ENCODE data around the gene OPALIN. TPM values are rescaled to one million over a fixed set of nuclear protein-coding genes. Genes with fewer than 3 reads are reported as not detected.

The OPALIN gene
- total and polyA plus RNA-seq, 4 donors: not detected

DNA sequence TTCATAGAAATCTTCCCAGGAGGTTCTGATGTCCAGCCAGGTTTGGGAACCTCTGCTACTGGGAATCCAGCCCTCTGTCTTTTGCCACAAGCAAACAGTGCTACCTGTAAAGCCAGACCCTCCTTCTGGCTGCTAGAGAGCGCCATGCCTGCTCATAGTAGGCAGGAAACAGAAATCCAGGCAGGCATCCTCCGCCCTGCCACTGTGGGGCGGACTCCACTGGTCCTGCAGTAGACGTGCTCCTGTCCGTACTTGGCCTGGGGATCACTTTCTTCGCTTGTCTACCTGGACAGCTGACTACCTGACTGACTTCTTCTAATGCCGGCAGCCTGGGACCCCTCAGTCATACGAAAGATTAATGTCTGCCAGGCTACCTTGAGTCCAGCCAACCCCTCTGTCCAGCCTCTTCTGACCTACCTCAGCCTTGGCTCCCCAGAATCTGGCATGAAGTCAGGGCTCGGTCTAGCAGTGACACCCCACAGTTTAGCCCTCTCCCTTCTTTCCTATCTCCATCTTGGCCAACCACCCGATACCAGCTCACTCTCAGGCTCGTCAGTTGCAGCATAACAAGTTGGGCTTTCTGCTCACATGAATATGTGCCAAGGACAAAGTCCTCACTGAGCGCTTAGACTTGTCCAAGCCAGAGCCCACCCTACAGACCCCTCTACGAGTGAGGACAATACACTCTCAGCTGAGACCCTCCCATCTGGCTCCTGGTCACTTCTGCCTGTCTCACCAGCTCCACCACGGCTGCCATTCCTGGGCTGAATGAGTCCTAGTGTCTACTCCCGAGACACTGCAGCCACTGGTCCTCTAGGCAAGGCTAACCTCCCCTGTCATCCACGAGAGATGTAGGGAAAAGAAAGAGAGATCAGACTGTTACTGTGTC is 43.9 kb upstream of the OPALIN start:
- H3K4me1 ChIP-seq (ENCODE audit: control insufficient read depth in 4 of 4, insufficient read depth in 4 of 4, low read length in 3 of 4): peaks cover 0 to 6% (median 4%) of the 10 kb centered on the region in 4 donors
- 79% methylated on average over 16 of the region's 16 CpGs for WGBS
- no peak overlapping the region for H3K4me3 ChIP-seq (ENCODE audit: low read depth in 1 of 3, low read length in 3 of 3)
- TF ChIP-seq, protein P1, sequence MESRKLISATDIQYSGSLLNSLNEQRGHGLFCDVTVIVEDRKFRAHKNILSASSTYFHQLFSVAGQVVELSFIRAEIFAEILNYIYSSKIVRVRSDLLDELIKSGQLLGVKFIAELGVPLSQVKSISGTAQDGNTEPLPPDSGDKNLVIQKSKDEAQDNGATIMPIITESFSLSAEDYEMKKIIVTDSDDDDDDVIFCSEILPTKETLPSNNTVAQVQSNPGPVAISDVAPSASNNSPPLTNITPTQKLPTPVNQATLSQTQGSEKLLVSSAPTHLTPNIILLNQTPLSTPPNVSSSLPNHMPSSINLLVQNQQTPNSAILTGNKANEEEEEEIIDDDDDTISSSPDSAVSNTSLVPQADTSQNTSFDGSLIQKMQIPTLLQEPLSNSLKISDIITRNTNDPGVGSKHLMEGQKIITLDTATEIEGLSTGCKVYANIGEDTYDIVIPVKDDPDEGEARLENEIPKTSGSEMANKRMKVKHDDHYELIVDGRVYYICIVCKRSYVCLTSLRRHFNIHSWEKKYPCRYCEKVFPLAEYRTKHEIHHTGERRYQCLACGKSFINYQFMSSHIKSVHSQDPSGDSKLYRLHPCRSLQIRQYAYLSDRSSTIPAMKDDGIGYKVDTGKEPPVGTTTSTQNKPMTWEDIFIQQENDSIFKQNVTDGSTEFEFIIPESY (IDR thresholded peaks at IDR 0.05): no peak
- TF ChIP-seq FOXA1 (IDR thresholded peaks at IDR 0.05) (no peak), TAF1 (conservative IDR thresholded peaks at IDR 0.05) (no peak), GABPA (IDR thresholded peaks at IDR 0.05 in 1 of 2, conservative IDR thresholded peaks at IDR 0.05 in 1 of 2) (no peak), NR2F2 (IDR thresholded peaks at IDR 0.05) (no peak), YY1 (IDR thresholded peaks at IDR 0.05) (no peak), RAD21 (IDR thresholded peaks at IDR 0.05) (no peak), JUND (IDR thresholded peaks at IDR 0.05) (no peak)
- TF ChIP-seq, protein P2, sequence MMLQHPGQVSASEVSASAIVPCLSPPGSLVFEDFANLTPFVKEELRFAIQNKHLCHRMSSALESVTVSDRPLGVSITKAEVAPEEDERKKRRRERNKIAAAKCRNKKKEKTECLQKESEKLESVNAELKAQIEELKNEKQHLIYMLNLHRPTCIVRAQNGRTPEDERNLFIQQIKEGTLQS (IDR thresholded peaks at IDR 0.05): no peak
- TF ChIP-seq, protein P3, sequence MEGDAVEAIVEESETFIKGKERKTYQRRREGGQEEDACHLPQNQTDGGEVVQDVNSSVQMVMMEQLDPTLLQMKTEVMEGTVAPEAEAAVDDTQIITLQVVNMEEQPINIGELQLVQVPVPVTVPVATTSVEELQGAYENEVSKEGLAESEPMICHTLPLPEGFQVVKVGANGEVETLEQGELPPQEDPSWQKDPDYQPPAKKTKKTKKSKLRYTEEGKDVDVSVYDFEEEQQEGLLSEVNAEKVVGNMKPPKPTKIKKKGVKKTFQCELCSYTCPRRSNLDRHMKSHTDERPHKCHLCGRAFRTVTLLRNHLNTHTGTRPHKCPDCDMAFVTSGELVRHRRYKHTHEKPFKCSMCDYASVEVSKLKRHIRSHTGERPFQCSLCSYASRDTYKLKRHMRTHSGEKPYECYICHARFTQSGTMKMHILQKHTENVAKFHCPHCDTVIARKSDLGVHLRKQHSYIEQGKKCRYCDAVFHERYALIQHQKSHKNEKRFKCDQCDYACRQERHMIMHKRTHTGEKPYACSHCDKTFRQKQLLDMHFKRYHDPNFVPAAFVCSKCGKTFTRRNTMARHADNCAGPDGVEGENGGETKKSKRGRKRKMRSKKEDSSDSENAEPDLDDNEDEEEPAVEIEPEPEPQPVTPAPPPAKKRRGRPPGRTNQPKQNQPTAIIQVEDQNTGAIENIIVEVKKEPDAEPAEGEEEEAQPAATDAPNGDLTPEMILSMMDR (IDR thresholded peaks at IDR 0.05; ENCODE audit: low read depth, low read length, missing input control): no peak
- TF ChIP-seq, protein P4, sequence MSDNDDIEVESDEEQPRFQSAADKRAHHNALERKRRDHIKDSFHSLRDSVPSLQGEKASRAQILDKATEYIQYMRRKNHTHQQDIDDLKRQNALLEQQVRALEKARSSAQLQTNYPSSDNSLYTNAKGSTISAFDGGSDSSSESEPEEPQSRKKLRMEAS (IDR thresholded peaks at IDR 0.05): no peak
- TF ChIP-seq, protein P5, sequence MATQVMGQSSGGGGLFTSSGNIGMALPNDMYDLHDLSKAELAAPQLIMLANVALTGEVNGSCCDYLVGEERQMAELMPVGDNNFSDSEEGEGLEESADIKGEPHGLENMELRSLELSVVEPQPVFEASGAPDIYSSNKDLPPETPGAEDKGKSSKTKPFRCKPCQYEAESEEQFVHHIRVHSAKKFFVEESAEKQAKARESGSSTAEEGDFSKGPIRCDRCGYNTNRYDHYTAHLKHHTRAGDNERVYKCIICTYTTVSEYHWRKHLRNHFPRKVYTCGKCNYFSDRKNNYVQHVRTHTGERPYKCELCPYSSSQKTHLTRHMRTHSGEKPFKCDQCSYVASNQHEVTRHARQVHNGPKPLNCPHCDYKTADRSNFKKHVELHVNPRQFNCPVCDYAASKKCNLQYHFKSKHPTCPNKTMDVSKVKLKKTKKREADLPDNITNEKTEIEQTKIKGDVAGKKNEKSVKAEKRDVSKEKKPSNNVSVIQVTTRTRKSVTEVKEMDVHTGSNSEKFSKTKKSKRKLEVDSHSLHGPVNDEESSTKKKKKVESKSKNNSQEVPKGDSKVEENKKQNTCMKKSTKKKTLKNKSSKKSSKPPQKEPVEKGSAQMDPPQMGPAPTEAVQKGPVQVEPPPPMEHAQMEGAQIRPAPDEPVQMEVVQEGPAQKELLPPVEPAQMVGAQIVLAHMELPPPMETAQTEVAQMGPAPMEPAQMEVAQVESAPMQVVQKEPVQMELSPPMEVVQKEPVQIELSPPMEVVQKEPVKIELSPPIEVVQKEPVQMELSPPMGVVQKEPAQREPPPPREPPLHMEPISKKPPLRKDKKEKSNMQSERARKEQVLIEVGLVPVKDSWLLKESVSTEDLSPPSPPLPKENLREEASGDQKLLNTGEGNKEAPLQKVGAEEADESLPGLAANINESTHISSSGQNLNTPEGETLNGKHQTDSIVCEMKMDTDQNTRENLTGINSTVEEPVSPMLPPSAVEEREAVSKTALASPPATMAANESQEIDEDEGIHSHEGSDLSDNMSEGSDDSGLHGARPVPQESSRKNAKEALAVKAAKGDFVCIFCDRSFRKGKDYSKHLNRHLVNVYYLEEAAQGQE (IDR thresholded peaks at IDR 0.05): no peak
- no peaks in the 10 kb centered on the region for H3K36me3 ChIP-seq (ENCODE audit: control insufficient read depth in 4 of 4, insufficient read depth in 3 of 4, low read depth in 1 of 4, low read length in 3 of 4)
- peaks cover 0 to 8% (median under 1%) of the 10 kb centered on the region in 4 donors for H3K27me3 ChIP-seq (ENCODE audit: control insufficient read depth in 4 of 4, insufficient read depth in 4 of 4, low read length in 3 of 4)
- DNase-seq (ENCODE audit: low spot score): no peak
- no peak overlapping the region for H3K9ac ChIP-seq (ENCODE audit: low read depth in 1 of 2, low read length in 2 of 2)
- no peaks in the 10 kb centered on the region for H3K9me3 ChIP-seq (ENCODE audit: control insufficient read depth in 4 of 4, low read length in 3 of 4)
- no peak overlapping the region for H3K27ac ChIP-seq (ENCODE audit: low read depth in 1 of 2, low read length in 2 of 2)

DNA sequence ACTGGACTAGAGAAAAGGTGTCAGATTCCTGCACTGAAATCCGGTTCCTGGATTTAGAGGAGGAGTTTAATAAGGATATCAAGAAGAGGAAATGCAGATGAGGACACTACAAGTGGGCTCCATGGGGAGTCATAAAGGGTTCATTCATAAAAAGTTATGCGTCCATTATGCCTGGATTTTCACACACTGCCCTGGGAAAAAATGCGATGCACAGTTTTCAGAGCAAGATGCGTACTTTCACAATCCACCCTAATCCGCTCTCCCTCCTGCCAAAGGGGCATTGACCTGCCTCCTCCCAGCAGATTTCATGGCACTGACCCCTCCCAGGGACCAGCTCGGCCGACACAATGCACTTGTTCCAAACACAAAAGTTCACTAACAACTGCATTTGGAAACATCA is 42.2 kb upstream of the OPALIN start:
- H3K9me3 ChIP-seq (ENCODE audit: control insufficient read depth in 4 of 4, low read length in 3 of 4): no peaks in the 10 kb centered on the region
- DNase-seq (ENCODE audit: low spot score): no peak
- no peak overlapping the region for H3K9ac ChIP-seq (ENCODE audit: low read depth in 1 of 2, low read length in 2 of 2)
- WGBS: 29% methylated on average over 7 of the region's 7 CpGs
- H3K27ac ChIP-seq (ENCODE audit: low read depth in 1 of 2, low read length in 2 of 2): no peak overlapping the region
- H3K27me3 ChIP-seq (ENCODE audit: control insufficient read depth in 4 of 4, insufficient read depth in 4 of 4, low read length in 3 of 4): peaks cover 0 to 9% (median under 1%) of the 10 kb centered on the region in 4 donors
- H3K36me3 ChIP-seq (ENCODE audit: control insufficient read depth in 4 of 4, insufficient read depth in 3 of 4, low read depth in 1 of 4, low read length in 3 of 4): no peaks in the 10 kb centered on the region
- H3K4me1 ChIP-seq (ENCODE audit: control insufficient read depth in 4 of 4, insufficient read depth in 4 of 4, low read length in 3 of 4): peaks cover 0 to 8% (median 4%) of the 10 kb centered on the region in 4 donors
- no peak overlapping the region for H3K4me3 ChIP-seq (ENCODE audit: low read depth in 1 of 3, low read length in 3 of 3)
- TF ChIP-seq, protein P4 (IDR thresholded peaks at IDR 0.05): no peak
- TF ChIP-seq HNF4G (IDR thresholded peaks at IDR 0.05): no peak
- no peak for TF ChIP-seq TAF1 (conservative IDR thresholded peaks at IDR 0.05)
- TF ChIP-seq, protein P5 (IDR thresholded peaks at IDR 0.05): no peak
- peak; percentile 39 for TF ChIP-seq YY1 (IDR thresholded peaks at IDR 0.05)
- no peak for TF ChIP-seq FOXA2 (IDR thresholded peaks at IDR 0.05)
- TF ChIP-seq RXRA (IDR thresholded peaks at IDR 0.05): peak; percentile 93 to 94
- TF ChIP-seq SP1 (IDR thresholded peaks at IDR 0.05): peak; percentile 43
- no peak for TF ChIP-seq NR2F2 (IDR thresholded peaks at IDR 0.05)
- TF ChIP-seq GABPA (IDR thresholded peaks at IDR 0.05 in 1 of 2, conservative IDR thresholded peaks at IDR 0.05 in 1 of 2): peak in 1 of 2 donors; percentile 26
